A549 (cell line): ENCODE data around the gene RUNX1. TPM values are rescaled to one million over a fixed set of nuclear protein-coding genes. Genes with fewer than 3 reads are reported as not detected.

Experiments used
- ATAC-seq, 2 experiments: fragments of 200-7000 bp in 1 of 2; fragments of >200 bp in 1 of 2; cut with Nextera tagmentation in 1 of 2; cut with Tn5 transposase in 1 of 2; 3 replicates each; pipeline versions ENCODE4 v1.8.0 to v1.9.1; 2018 to 2020; ENCODE audit warnings: mild to moderate bottlenecking in 1 of 2, moderate library complexity in 1 of 2
- CTCF ChIA-PET: fragments of 300-600 bp; sonication (Branson Sonifier 250); formaldehyde crosslinking; extraction: SDS; loops from one replicate; lab custom pipeline; 2021; ENCODE audit warnings: antibody characterized with exemption, inconsistent platforms; lab: Yijun Ruan, JAX
- POLR2A ChIA-PET: fragments of 350-600 bp; formaldehyde crosslinking; extraction: SDS; loops from one replicate; lab custom pipeline; 2021; ENCODE audit warnings: antibody characterized with exemption, inconsistent platforms; lab: Yijun Ruan, JAX
- DNase-seq, 2 experiments: peaks; one replicate each; pipeline versions ENCODE4 v3.0.0 to v3.0.0-alpha.2; 2011 to 2016; ENCODE audit warnings: low read depth in 1 of 2, low spot score in 1 of 2
- FAIRE-seq: peaks from 2 replicates; lab custom pipeline; 2011; peaks lifted over from hg19 to GRCh38; lab: Jason Lieb, UNC
- H3K27ac ChIP-seq, 2 experiments: fragments of >200 bp; sonication (Bioruptor Twin); formaldehyde crosslinking; 3 replicates each; pipeline ENCODE4 v1.5.1; 2016 to 2017
- H3K4me1 ChIP-seq: fragments of >200 bp; sonication (Bioruptor Twin); formaldehyde crosslinking; 3 replicates; pipeline ENCODE4 v1.6.1; 2016
- H3K4me2 ChIP-seq: fragments of >200 bp; sonication (Bioruptor Twin); formaldehyde crosslinking; 3 replicates; pipeline ENCODE4 v1.6.1; 2016
- H3K4me3 ChIP-seq: fragments of >200 bp; sonication (Bioruptor Twin); formaldehyde crosslinking; 3 replicates; pipeline ENCODE4 v1.5.1; 2016
- H3K9me3 ChIP-seq: fragments of >200 bp; sonication (Bioruptor Twin); formaldehyde crosslinking; 3 replicates; pipeline ENCODE4 v1.6.1; 2016
- CBX8 ChIP-seq: fragments of 200-600 bp; sonication (generic); IDR thresholded peaks from 2 replicates; pipeline ENCODE4 v1.6.1; 2016
- FOSB ChIP-seq: fragments of 250-450 bp; sonication (Bioruptor Pico); IDR thresholded peaks from 2 replicates; pipeline ENCODE4 v1.5.0; 2020; ENCODE audit warnings: mild to moderate bottlenecking, moderate library complexity
- GATA3 ChIP-seq: IDR thresholded peaks from 2 replicates; pipeline ENCODE4 v1.6.1; 2012; ENCODE audit warnings: borderline replicate concordance
- HOXB5 ChIP-seq: fragments of 250-450 bp; sonication (Bioruptor Pico); IDR thresholded peaks from 2 replicates; pipeline ENCODE4 v1.5.0; 2020; ENCODE audit warnings: mild to moderate bottlenecking, moderate library complexity
- JUNB ChIP-seq: fragments of >200 bp; sonication (Bioruptor Twin); formaldehyde crosslinking; IDR thresholded peaks from 2 replicates; pipeline ENCODE4 v1.6.1; 2016
- KDM1A ChIP-seq: fragments of 200-600 bp; sonication (generic); IDR thresholded peaks from 2 replicates; pipeline ENCODE4 v1.6.1; 2016; ENCODE audit warnings: low read depth, mild to moderate bottlenecking
- MAFK ChIP-seq: fragments of 450-650 bp; IDR thresholded peaks from 2 replicates; pipeline ENCODE4 v1.6.1; 2014; ENCODE audit not compliant: partially characterized antibody
- NR3C1 ChIP-seq: fragments of >200 bp; sonication (Bioruptor Twin); formaldehyde crosslinking; IDR thresholded peaks from 3 replicates; pipeline ENCODE4 v1.6.1; 2017
- RCOR1 ChIP-seq: fragments of 150-350 bp; IDR thresholded peaks from 2 replicates; pipeline ENCODE4 v1.6.1; 2014; ENCODE audit warnings: antibody characterized with exemption, low read length, low read depth
- RNF2 ChIP-seq: fragments of 200-600 bp; sonication (generic); IDR thresholded peaks from 2 replicates; pipeline ENCODE4 v1.6.1; 2016; ENCODE audit warnings: low read depth, mild to moderate bottlenecking, antibody characterized with exemption, moderate library complexity, borderline replicate concordance
- SMC3 ChIP-seq: fragments of >200 bp; sonication (Bioruptor Twin); formaldehyde crosslinking; IDR thresholded peaks from 3 replicates; pipeline ENCODE4 v1.6.1; 2018; ENCODE audit warnings: inconsistent platforms
- TP53 ChIP-seq: fragments of 250-450 bp; sonication (Bioruptor Pico); IDR thresholded peaks from 2 replicates; pipeline ENCODE4 v1.5.0; 2021; ENCODE audit warnings: mild to moderate bottlenecking, moderate library complexity
- ZSCAN20 ChIP-seq: fragments of 250-450 bp; sonication (Bioruptor Pico); IDR thresholded peaks from 2 replicates; pipeline ENCODE4 v1.8.0; 2022; ENCODE audit warnings: mild to moderate bottlenecking, moderate library complexity
- WGBS: methylation state at CpG from one replicate; pipeline ENCODE4 v1.1.6; 2017; ENCODE audit errors: missing lambda C conversion rate; 5-methylcytosine and 5-hydroxymethylcytosine counted together
- polyA plus RNA-seq, 4 experiments: library from polyadenylated mRNA; depleted of rRNA in 3 of 4; stranded (reverse); fragments of >200 nt; fragmentation: RNase III in 1 of 4; extraction: RNeasy Plus Mini Kit Qiagen cat#74134 plus additional on column Dnase treatment in 1 of 4; gene quantifications; 2 replicates in 3 of 4; 3 replicates in 1 of 4; pipeline ENCODE4 v1.2.3, GENCODE V29; 2011 to 2017
- TF ChIP-seq, protein P1 (sequence below): fragments of 450-650 bp; IDR thresholded peaks from 2 replicates; pipeline ENCODE4 v1.6.1; 2014; ENCODE audit warnings: antibody characterized with exemption
- TF ChIP-seq, protein P2 (sequence below): fragments of 150-350 bp; IDR thresholded peaks from 2 replicates; pipeline ENCODE4 v1.6.1; 2014; ENCODE audit warnings: low read depth, mild to moderate bottlenecking, low read length
- TF ChIP-seq, protein P3 (sequence below): fragments of 200-600 bp; sonication (generic); IDR thresholded peaks from 2 replicates; pipeline ENCODE4 v1.6.1; 2016; ENCODE audit warnings: antibody characterized with exemption, mild to moderate bottlenecking, moderate library complexity
- TF ChIP-seq, protein P4 (sequence below): IDR thresholded peaks from 2 replicates; pipeline ENCODE4 v1.6.1; 2012; ENCODE audit warnings: low read depth, borderline replicate concordance
- TF ChIP-seq, protein P5 (sequence below): fragments of >200 bp; sonication (Bioruptor Twin); formaldehyde crosslinking; IDR thresholded peaks from 3 replicates; pipeline ENCODE4 v1.5.1; 2016

RUNX1 gene
- polyA plus RNA-seq, 2 of the 4 experiments (the other 2 are of a cell fraction) = 5.5 TPM

DNA sequence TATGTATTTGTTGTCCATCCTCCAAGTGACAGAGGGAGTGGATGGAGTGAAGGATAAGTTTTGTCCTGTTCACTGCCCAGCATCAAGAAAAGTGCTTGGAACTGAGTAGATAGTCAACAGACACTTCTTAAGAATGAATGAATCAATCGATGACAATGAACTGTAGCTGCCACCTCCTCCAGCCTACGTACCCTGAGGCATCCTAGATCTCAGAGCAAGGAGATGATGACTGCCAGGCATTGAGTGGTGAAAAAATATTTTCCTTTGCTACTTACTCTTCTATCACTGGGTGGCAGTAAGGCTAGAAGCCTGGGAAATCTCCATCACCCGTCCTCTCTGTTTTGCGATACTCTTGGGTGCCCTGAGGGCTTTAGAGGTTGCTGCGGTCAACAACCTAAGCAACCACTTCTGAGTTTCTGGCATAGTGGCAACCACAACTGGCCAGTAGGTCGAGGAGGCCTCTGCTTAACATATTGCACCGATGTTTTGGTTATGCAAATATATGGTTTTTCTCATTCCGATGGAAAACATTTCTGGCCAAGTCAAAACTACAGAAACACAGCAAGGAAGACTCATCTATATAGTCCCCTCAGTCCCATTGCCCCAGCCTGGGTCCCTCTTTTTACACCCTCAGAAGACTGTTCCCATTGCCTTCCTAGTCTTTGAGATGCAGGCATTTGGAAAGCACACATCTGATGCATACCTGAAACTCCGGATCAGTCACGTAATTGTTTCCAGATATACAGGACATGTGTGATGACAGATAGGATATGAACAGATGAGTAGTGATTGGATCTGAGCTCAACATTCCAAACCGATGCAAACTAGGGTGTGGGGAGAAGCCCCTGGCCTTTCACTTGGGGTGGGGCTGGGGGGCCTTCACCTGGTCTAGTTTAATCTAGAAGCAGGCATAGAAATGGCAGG, 136.8 kb downstream of the RUNX1 start:
- Histone ChIP-seq H3K27ac (no peak overlapping the region), H3K4me3 (no peak overlapping the region), H3K4me2 (no peak overlapping the region), H3K9me3 (no peaks in the 10 kb centered on the region)
- ATAC-seq (no peak), FAIRE-seq (no peak)
- no peak for TF ChIP-seq TP53
- TF ChIP-seq, protein P1, sequence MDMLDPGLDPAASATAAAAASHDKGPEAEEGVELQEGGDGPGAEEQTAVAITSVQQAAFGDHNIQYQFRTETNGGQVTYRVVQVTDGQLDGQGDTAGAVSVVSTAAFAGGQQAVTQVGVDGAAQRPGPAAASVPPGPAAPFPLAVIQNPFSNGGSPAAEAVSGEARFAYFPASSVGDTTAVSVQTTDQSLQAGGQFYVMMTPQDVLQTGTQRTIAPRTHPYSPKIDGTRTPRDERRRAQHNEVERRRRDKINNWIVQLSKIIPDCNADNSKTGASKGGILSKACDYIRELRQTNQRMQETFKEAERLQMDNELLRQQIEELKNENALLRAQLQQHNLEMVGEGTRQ = no peak
- TF ChIP-seq, protein P2, sequence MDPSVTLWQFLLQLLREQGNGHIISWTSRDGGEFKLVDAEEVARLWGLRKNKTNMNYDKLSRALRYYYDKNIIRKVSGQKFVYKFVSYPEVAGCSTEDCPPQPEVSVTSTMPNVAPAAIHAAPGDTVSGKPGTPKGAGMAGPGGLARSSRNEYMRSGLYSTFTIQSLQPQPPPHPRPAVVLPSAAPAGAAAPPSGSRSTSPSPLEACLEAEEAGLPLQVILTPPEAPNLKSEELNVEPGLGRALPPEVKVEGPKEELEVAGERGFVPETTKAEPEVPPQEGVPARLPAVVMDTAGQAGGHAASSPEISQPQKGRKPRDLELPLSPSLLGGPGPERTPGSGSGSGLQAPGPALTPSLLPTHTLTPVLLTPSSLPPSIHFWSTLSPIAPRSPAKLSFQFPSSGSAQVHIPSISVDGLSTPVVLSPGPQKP = no peak
- no peak for TF ChIP-seq RNF2
- no peak for TF ChIP-seq SMC3
- TF ChIP-seq, protein P3, sequence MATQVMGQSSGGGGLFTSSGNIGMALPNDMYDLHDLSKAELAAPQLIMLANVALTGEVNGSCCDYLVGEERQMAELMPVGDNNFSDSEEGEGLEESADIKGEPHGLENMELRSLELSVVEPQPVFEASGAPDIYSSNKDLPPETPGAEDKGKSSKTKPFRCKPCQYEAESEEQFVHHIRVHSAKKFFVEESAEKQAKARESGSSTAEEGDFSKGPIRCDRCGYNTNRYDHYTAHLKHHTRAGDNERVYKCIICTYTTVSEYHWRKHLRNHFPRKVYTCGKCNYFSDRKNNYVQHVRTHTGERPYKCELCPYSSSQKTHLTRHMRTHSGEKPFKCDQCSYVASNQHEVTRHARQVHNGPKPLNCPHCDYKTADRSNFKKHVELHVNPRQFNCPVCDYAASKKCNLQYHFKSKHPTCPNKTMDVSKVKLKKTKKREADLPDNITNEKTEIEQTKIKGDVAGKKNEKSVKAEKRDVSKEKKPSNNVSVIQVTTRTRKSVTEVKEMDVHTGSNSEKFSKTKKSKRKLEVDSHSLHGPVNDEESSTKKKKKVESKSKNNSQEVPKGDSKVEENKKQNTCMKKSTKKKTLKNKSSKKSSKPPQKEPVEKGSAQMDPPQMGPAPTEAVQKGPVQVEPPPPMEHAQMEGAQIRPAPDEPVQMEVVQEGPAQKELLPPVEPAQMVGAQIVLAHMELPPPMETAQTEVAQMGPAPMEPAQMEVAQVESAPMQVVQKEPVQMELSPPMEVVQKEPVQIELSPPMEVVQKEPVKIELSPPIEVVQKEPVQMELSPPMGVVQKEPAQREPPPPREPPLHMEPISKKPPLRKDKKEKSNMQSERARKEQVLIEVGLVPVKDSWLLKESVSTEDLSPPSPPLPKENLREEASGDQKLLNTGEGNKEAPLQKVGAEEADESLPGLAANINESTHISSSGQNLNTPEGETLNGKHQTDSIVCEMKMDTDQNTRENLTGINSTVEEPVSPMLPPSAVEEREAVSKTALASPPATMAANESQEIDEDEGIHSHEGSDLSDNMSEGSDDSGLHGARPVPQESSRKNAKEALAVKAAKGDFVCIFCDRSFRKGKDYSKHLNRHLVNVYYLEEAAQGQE = no peak
- TF ChIP-seq, protein P4, sequence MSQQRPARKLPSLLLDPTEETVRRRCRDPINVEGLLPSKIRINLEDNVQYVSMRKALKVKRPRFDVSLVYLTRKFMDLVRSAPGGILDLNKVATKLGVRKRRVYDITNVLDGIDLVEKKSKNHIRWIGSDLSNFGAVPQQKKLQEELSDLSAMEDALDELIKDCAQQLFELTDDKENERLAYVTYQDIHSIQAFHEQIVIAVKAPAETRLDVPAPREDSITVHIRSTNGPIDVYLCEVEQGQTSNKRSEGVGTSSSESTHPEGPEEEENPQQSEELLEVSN = no peak
- TF ChIP-seq JUNB = no peak
- no peak for TF ChIP-seq GATA3
- TF ChIP-seq, protein P5, sequence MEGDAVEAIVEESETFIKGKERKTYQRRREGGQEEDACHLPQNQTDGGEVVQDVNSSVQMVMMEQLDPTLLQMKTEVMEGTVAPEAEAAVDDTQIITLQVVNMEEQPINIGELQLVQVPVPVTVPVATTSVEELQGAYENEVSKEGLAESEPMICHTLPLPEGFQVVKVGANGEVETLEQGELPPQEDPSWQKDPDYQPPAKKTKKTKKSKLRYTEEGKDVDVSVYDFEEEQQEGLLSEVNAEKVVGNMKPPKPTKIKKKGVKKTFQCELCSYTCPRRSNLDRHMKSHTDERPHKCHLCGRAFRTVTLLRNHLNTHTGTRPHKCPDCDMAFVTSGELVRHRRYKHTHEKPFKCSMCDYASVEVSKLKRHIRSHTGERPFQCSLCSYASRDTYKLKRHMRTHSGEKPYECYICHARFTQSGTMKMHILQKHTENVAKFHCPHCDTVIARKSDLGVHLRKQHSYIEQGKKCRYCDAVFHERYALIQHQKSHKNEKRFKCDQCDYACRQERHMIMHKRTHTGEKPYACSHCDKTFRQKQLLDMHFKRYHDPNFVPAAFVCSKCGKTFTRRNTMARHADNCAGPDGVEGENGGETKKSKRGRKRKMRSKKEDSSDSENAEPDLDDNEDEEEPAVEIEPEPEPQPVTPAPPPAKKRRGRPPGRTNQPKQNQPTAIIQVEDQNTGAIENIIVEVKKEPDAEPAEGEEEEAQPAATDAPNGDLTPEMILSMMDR = no peak
- no peak for TF ChIP-seq RCOR1
- no peak for TF ChIP-seq MAFK
- TF ChIP-seq, all 56 proteins: peak for 0
- H3K4me1 ChIP-seq = peaks cover 28% of the 10 kb centered on the region
- no peak for DNase-seq
- POLR2A ChIA-PET = no interaction called here
- 62% methylated on average over 11 of the region's 11 CpGs for WGBS
- CTCF ChIA-PET = no interaction called here

DNA sequence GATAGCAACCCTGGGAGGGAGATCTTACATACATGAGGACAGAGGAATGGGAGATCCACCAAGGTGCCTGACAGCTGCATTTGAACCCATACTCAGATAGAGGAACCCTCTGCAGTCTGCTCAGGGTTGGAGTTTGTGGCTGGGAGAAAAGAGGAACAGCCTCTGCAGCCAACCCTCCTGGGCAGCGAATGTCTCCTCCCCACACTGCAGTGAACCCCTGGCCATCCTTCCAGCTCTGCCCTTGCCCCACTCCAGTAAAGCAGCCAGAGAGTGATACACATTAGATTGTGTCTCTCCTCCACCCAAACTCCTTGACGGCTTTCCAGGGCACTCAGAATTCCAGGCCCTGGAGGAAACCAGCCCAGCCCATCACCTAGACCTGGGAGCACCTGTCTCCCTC, 137.7 kb downstream of the RUNX1 start:
- FAIRE-seq (no peak), DNase-seq (no peak), ATAC-seq (no peak)
- H3K9me3 ChIP-seq = no peaks in the 10 kb centered on the region
- CTCF ChIA-PET = no interaction called here
- 61% methylated on average over 2 of the region's 2 CpGs for WGBS
- no peak for TF ChIP-seq KDM1A
- no peak for TF ChIP-seq ZSCAN20 (CRISPR knock-in tag)
- TF ChIP-seq CBX8 = no peak
- TF ChIP-seq FOSB (CRISPR knock-in tag) = no peak
- TF ChIP-seq, protein P2 = no peak
- no peak for TF ChIP-seq HOXB5 (CRISPR knock-in tag)
- TF ChIP-seq NR3C1 = no peak
- H3K27ac ChIP-seq = no peak overlapping the region
- no peak overlapping the region for H3K4me2 ChIP-seq
- peaks cover 29% of the 10 kb centered on the region for H3K4me1 ChIP-seq
- POLR2A ChIA-PET = no interaction called here
- no peak overlapping the region for H3K4me3 ChIP-seq
